Transverse colon (tissue), 4 donors: Measurements from ENCODE around the gene HSF5. TPM values are rescaled to one million over a fixed set of nuclear protein-coding genes. Genes with fewer than 3 reads are reported as not detected.
"Not testable (repeated sequence)": the region's sequence is repeated elsewhere in the genome, so short reads cannot be mapped to it uniquely, and the experiment has no call there.

Experiments
- DNase-seq: peaks from one replicate; pipeline ENCODE4 v3.0.0-alpha.2; 2019
- H3K27ac ChIP-seq, 4 donors: fragments of 200-600 bp; sonication (generic); 2 replicates each; pipeline ENCODE4 v1.5.1; 2016 to 2018; ENCODE audit warnings: inconsistent platforms in 4 of 4
- H3K27me3 ChIP-seq: fragments of 200-600 bp; sonication (generic); 2 replicates; pipeline ENCODE4 v1.5.1; 2017; ENCODE audit warnings: inconsistent platforms
- H3K36me3 ChIP-seq, 4 donors: fragments of 200-600 bp; sonication (generic); 2 replicates each; pipeline ENCODE4 v1.5.1; 2017 to 2019; ENCODE audit warnings: inconsistent platforms in 4 of 4
- H3K4me1 ChIP-seq, 4 donors: fragments of 200-600 bp; sonication (generic); 2 replicates each; pipeline ENCODE4 v1.5.1; 2017 to 2020; ENCODE audit warnings: inconsistent platforms in 4 of 4
- H3K4me3 ChIP-seq, 4 donors: fragments of 200-600 bp; sonication (generic); 1 replicate in 1 of 4; 2 replicates in 3 of 4; pipeline versions ENCODE4 v1.5.1 to v1.6.1; 2017 to 2019; ENCODE audit warnings: inconsistent platforms in 4 of 4
- H3K9me3 ChIP-seq, 2 donors: fragments of 200-600 bp; sonication (generic); 2 replicates each; pipeline ENCODE4 v1.5.1; 2017 to 2019; ENCODE audit warnings: inconsistent platforms in 2 of 2
- EP300 ChIP-seq: sonication (generic); formaldehyde crosslinking; IDR thresholded peaks from one replicate; pipeline ENCODE4 v1.6.1; 2017; ENCODE audit warnings: antibody characterized with exemption, low read depth
- POLR2A ChIP-seq: fragments of 450-650 bp; IDR thresholded peaks from one replicate; pipeline ENCODE4 v1.6.1; 2016; ENCODE audit warnings: antibody characterized with exemption, mild to moderate bottlenecking, moderate library complexity
- POLR2AphosphoS5 ChIP-seq, 3 donors: sonication (generic); formaldehyde crosslinking; IDR thresholded peaks; one replicate each; pipeline ENCODE4 v1.6.1; 2016; ENCODE audit warnings: antibody characterized with exemption in 3 of 3
- WGBS, 2 donors: methylation state at CpG; one replicate each; pipeline ENCODE4 v1.1.5; 2018; ENCODE audit warnings: low coverage in 1 of 2; 5-methylcytosine and 5-hydroxymethylcytosine counted together
- in situ Hi-C, 4 donors: fragments of 200-750 bp; cut with MboI; loops; one replicate each; pipeline versions ENCODE4 v1.15.0 to v1.15.1; 2017; ENCODE audit warnings: low sequenced_read_pairs in 3 of 4, low pct_ligation_motif_present in 1 of 4, low pct_unique_long_range_greater_than_20kb in 1 of 4
- intact Hi-C: fragments of 100-400 bp; cut with DNase I; formaldehyde crosslinking; loops from one replicate; pipeline ENCODE4 v1.15.1; 2023; ENCODE audit warnings: low total_unique reads
- total RNA-seq, 4 donors: library from RNA; depleted of rRNA; stranded (reverse); fragments of >200 nt; gene quantifications; one replicate each; pipeline ENCODE4 v1.1.0, GENCODE V29; 2016
- TF ChIP-seq, protein P1 (sequence below), 5 experiments: fragments of 200-600 bp in 3 of 5; fragments of 450-650 bp in 2 of 5; sonication (generic) in 3 of 5; IDR thresholded peaks; 1 replicate in 2 of 5; 2 replicates in 3 of 5; pipeline ENCODE4 v1.5.1; 2016 to 2017; ENCODE audit warnings: antibody characterized with exemption in 5 of 5, inconsistent platforms in 3 of 5, mild to moderate bottlenecking in 2 of 5, moderate library complexity in 1 of 5

Gene HSF5
- total RNA-seq, 4 donors from 2014 or later: 0.16 TPM; not detected in 3

DNA sequence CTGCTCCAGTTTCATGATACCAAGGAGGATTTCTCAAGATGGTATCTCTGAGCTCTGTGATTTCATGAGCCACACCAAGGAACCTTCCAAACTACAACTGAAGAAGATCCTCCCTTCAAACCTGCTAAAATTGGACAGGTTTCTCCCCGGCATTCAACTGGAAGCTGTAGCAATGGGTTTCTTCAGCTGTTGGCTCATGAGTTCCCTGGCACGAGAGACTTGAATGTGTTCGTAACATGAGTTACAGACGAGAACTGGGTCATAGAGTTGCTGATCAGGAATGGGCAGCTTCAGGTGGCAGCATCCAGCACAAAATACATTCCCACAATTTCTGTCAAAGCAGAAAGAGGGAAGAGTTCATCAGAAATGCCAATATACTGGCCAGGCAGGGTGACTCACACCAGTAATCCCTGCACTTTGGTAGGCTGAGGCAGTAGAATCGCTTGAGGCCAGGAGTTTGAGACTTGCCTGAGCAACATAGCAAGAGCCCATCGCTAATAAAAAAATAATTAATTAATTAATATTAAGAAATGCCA, 3.4 kb upstream of the HSF5 start:
- no peak for DNase-seq
- intact Hi-C loops (no loop called here), in situ Hi-C loops (no loop called here)
- Histone ChIP-seq H3K27me3 (no peaks in the 10 kb centered on the region), H3K4me3 (no peak overlapping the region), H3K36me3 (peaks cover 0 to 74% (median 30%) of the 10 kb centered on the region in 4 donors), H3K4me1 (no peaks in the 10 kb centered on the region), H3K27ac (no peak overlapping the region), H3K9me3 (no peaks in the 10 kb centered on the region)
- TF ChIP-seq EP300 (no peak), POLR2A (no peak), POLR2AphosphoS5 (IDR thresholded peaks at IDR 0.05) (no peak)
- TF ChIP-seq, protein P1, sequence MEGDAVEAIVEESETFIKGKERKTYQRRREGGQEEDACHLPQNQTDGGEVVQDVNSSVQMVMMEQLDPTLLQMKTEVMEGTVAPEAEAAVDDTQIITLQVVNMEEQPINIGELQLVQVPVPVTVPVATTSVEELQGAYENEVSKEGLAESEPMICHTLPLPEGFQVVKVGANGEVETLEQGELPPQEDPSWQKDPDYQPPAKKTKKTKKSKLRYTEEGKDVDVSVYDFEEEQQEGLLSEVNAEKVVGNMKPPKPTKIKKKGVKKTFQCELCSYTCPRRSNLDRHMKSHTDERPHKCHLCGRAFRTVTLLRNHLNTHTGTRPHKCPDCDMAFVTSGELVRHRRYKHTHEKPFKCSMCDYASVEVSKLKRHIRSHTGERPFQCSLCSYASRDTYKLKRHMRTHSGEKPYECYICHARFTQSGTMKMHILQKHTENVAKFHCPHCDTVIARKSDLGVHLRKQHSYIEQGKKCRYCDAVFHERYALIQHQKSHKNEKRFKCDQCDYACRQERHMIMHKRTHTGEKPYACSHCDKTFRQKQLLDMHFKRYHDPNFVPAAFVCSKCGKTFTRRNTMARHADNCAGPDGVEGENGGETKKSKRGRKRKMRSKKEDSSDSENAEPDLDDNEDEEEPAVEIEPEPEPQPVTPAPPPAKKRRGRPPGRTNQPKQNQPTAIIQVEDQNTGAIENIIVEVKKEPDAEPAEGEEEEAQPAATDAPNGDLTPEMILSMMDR (IDR thresholded peaks at IDR 0.05): no peak
- WGBS, 2 donors: 95 to 97% methylated on average over 2 to 6 of the region's 6 CpGs

DNA sequence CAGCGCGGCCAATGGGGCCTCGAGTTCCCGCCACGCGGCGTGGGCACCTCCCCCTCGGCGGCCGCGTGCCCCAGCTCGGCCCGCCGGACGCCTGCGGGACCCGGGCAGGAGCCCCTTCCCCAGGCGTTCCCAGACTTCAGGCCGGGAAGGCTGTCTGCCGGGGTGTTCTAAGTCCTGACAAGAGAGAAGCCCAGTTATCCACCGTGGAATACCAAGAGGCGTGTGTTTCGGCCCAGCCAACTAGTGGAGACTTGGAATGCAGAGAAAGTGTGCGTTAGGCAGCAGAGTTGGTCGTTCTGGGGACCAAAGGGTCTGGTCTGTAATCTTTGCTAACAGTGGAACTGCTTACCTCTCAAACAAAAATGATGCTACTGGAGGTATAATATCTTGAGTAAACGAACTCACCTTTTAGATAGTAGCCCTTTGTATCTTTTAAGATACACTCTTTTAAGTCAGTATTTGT, 251 bp upstream of the HSF5 start:
- intact Hi-C loops: no loop called here
- Histone ChIP-seq H3K27me3 (no peaks in the 10 kb centered on the region), H3K36me3 (peaks cover 0 to 46% (median 16%) of the 10 kb centered on the region in 4 donors), H3K9me3 (no peaks in the 10 kb centered on the region), H3K4me1 (no peaks in the 10 kb centered on the region), H3K27ac (no peak overlapping the region), H3K4me3 (no peak overlapping the region)
- WGBS, 2 donors: 98 to 99% methylated on average over 6 to 26 of the region's 26 CpGs
- in situ Hi-C loops: no loop called here
- TF ChIP-seq, protein P1 (IDR thresholded peaks at IDR 0.05): no peak
- TF ChIP-seq POLR2AphosphoS5 (IDR thresholded peaks at IDR 0.05) (no peak), POLR2A (no peak), EP300 (no peak)
- no peak for DNase-seq

DNA sequence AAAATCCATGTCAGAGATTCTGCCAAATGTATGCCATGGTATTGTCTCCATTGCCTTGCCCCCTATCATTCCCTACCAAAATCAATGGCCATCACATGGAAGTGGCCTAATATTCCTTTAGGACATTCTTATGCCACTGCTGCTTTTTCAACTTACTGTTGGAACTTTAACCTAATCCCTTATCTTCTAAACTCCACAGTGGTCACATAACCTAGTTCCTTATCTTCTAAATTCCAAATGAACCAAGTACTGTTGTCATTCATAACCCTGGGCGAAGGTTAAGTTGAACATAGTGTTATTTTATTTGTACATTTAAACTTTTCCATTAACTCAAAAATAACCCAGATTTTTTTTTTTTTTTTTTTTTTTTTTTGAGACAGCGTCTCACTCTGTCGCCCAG, 3.6 kb downstream of the HSF5 start:
- DNase-seq: no peak
- no peak overlapping the region for H3K4me3 ChIP-seq
- peaks cover 0 to 12% (median 0%) of the 10 kb centered on the region in 4 donors for H3K36me3 ChIP-seq
- intact Hi-C loops: no loop called here
- in situ Hi-C loops: no loop called here
- no peaks in the 10 kb centered on the region for H3K4me1 ChIP-seq
- 86 to 95% methylated on average over 2 to 3 of the region's 3 CpGs for WGBS, 2 donors
- H3K27me3 ChIP-seq: no peaks in the 10 kb centered on the region
- TF ChIP-seq POLR2AphosphoS5 (IDR thresholded peaks at IDR 0.05) (no peak), POLR2A (no peak), EP300 (no peak)
- TF ChIP-seq, protein P1 (IDR thresholded peaks at IDR 0.05): no peak
- H3K27ac ChIP-seq: no peak overlapping the region
- H3K9me3 ChIP-seq: no peaks in the 10 kb centered on the region

DNA sequence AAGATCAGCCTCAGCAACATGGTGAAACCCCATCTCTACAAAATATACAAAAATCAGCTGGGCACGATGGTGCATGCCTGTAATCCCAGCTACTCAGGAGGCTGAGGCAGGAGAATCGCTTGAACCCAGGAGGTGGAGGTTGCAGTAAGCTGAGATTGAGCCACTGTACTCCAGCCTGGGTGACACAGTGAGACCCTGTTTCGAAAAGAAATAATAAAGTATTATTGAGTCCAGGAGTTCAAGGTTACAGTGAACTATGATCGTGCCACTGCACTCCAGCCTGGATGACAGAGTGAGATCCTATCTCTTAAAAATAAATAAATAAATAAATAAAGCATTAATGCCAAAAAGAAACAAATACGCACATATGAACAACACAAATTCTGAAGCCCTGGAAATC, 6.4 kb downstream of the HSF5 start:
- DNase-seq, H3K9me3 ChIP-seq, H3K27me3 ChIP-seq, H3K4me3 ChIP-seq, intact Hi-C loops, H3K27ac ChIP-seq, H3K4me1 ChIP-seq, H3K36me3 ChIP-seq, in situ Hi-C loops: not testable (repeated sequence)
- WGBS, 2 donors: 88 to 95% methylated on average over 2 to 5 of the region's 5 CpGs

DNA sequence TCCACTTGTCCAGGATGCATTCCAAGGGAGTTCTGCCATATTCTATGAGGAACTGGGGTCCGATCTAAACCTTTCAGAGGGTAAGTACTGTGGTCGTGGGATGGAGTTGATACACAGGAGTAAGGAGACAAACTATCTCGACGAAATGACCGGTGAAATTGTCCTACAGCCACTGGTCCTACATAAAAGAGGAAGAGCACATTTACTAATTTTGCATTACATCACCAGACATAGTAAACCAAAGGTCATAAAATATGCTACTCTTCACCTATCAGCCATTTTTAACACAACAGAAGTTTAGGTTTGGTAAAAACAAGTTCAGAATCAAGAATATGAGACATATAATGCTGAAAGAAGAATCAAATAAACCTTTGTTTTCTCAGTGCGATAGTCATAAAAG, 8.1 kb downstream of the HSF5 start:
- WGBS, 2 donors: 68 to 83% methylated on average over 5 to 6 of the region's 6 CpGs
- TF ChIP-seq POLR2A (no peak), EP300 (no peak), POLR2AphosphoS5 (IDR thresholded peaks at IDR 0.05) (no peak)
- TF ChIP-seq, protein P1 (IDR thresholded peaks at IDR 0.05): no peak
- Histone ChIP-seq H3K27me3 (no peaks in the 10 kb centered on the region), H3K36me3 (no peaks in the 10 kb centered on the region), H3K27ac (no peak overlapping the region), H3K4me3 (no peak overlapping the region), H3K4me1 (no peaks in the 10 kb centered on the region), H3K9me3 (no peaks in the 10 kb centered on the region)
- intact Hi-C loops: no loop called here
- in situ Hi-C loops: no loop called here
- DNase-seq: no peak
